Sigmoid colon (tissue), 7 donors: Measurements from ENCODE around the gene P2RX4. TPM values are rescaled to one million over a fixed set of nuclear protein-coding genes. Genes with fewer than 3 reads are reported as not detected.

Experiments
- DNase-seq: peaks from one replicate; pipeline ENCODE4 v3.0.0-alpha.2; 2019
- H3K27ac ChIP-seq, 4 donors: fragments of 200-600 bp; sonication (generic); one replicate each; pipeline ENCODE4 v1.5.1; 2016 to 2019; ENCODE audit warnings: mild to moderate bottlenecking in 1 of 4
- H3K27me3 ChIP-seq, 3 donors: fragments of 200-600 bp; sonication (generic); one replicate each; pipeline ENCODE4 v1.5.1; 2019; ENCODE audit warnings: mild to moderate bottlenecking in 1 of 3
- H3K36me3 ChIP-seq, 4 donors: fragments of 200-600 bp; sonication (generic); one replicate each; pipeline ENCODE4 v1.5.1; 2016 to 2019
- H3K4me1 ChIP-seq, 4 donors: fragments of 200-600 bp; sonication (generic); one replicate each; pipeline ENCODE4 v1.5.1; 2017 to 2019
- H3K4me3 ChIP-seq, 4 donors: fragments of 200-600 bp; sonication (generic); one replicate each; pipeline ENCODE4 v1.5.1; 2017 to 2019; ENCODE audit warnings: mild to moderate bottlenecking in 2 of 4, moderate library complexity in 1 of 4
- H3K9me3 ChIP-seq, 4 donors: fragments of 200-600 bp in 3 of 4; sonication (generic) in 3 of 4; one replicate each; pipeline versions ENCODE4 v1.5.1 to v1.6.1; 2013 to 2019
- CTCF ChIP-seq, 4 experiments: fragments of 450-650 bp in 3 of 4; fragments of 200-600 bp in 1 of 4; IDR thresholded peaks; one replicate each; pipeline ENCODE4 v1.5.1; 2016 to 2019; ENCODE audit warnings: antibody characterized with exemption in 4 of 4, mild to moderate bottlenecking in 3 of 4, moderate library complexity in 2 of 4
- EP300 ChIP-seq, 4 donors: sonication (generic); formaldehyde crosslinking; IDR thresholded peaks; one replicate each; pipeline ENCODE4 v1.6.1; 2017; ENCODE audit warnings: antibody characterized with exemption in 4 of 4
- POLR2A ChIP-seq, 2 donors: fragments of 450-650 bp; IDR thresholded peaks; one replicate each; pipeline ENCODE4 v1.6.1; 2016; ENCODE audit warnings: antibody characterized with exemption in 2 of 2, mild to moderate bottlenecking in 2 of 2, moderate library complexity in 2 of 2
- POLR2AphosphoS5 ChIP-seq, 4 donors: sonication (generic); formaldehyde crosslinking; IDR thresholded peaks; one replicate each; pipeline ENCODE4 v1.6.1; 2017; ENCODE audit warnings: antibody characterized with exemption in 4 of 4
- WGBS, 2 donors: extraction: QIAGEN DNeasy Blood & Tissue Kit; methylation state at CpG; one replicate each; pipeline ENCODE4 v1.1.7; 2013; 5-methylcytosine and 5-hydroxymethylcytosine counted together
- intact Hi-C: fragments of 100-400 bp; cut with DNase I; formaldehyde crosslinking; loops from one replicate; pipeline ENCODE4 v1.15.1; 2023
- polyA plus RNA-seq, 3 donors: library from polyadenylated mRNA; stranded (reverse); fragments of 200-250 nt; gene quantifications; one replicate each; pipeline ENCODE4 v1.2.3, GENCODE V29; 2013
- total RNA-seq, 4 donors: library from RNA; depleted of rRNA; stranded (reverse); fragments of >200 nt; gene quantifications; one replicate each; pipeline ENCODE4 v1.1.0, GENCODE V29; 2016
- donor health status: healthy with polysubstance abuse.
- donor health status: Bipolar disorder and iron deficiency.
- donor health status: healthy.

P2RX4 gene
- total and polyA plus RNA-seq, 7 donors: 26.0 to 84.4 (median 36.9) TPM

GRCh38 chr12:121240062-121240420 is 30.1 kb downstream of the P2RX4 start:
- no peak for TF ChIP-seq POLR2A (IDR thresholded peaks at IDR 0.05)
- no peak for TF ChIP-seq POLR2AphosphoS5 (IDR thresholded peaks at IDR 0.05)
- no peak for TF ChIP-seq CTCF (IDR thresholded peaks at IDR 0.05)
- TF ChIP-seq EP300 (IDR thresholded peaks at IDR 0.05): no peak
- H3K4me1 ChIP-seq: peaks cover 0 to 48% (median 42%) of the 10 kb centered on the region in 4 donors
- H3K36me3 ChIP-seq: peaks cover 0 to 23% (median 2%) of the 10 kb centered on the region in 4 donors
- no peaks in the 10 kb centered on the region for H3K27me3 ChIP-seq
- no peaks in the 10 kb centered on the region for H3K9me3 ChIP-seq
- DNase-seq: no peak
- intact Hi-C loops: no loop called here
- WGBS, 2 donors: 74 to 85% methylated on average over 7 of the region's 7 CpGs
- peak overlapping the region in 3 of 4 donors; percentile 30 to 48 (median 42) for H3K4me3 ChIP-seq
- H3K27ac ChIP-seq: peak overlapping the region in 3 of 4 donors; percentile 72 to 80 (median 76)

GRCh38 chr12:121240484-121241101 is 30.7 kb downstream of the P2RX4 start:
- H3K9me3 ChIP-seq: no peaks in the 10 kb centered on the region
- 45 to 75% methylated on average over 38 of the region's 38 CpGs for WGBS, 2 donors
- H3K27me3 ChIP-seq: no peaks in the 10 kb centered on the region
- peak overlapping the region; percentile 52 to 80 (median 74) for H3K27ac ChIP-seq
- intact Hi-C loops: no loop called here
- peaks cover 0 to 28% (median 2%) of the 10 kb centered on the region in 4 donors for H3K36me3 ChIP-seq
- H3K4me3 ChIP-seq: peak overlapping the region; percentile 6 to 48 (median 36)
- peaks cover 0 to 48% (median 42%) of the 10 kb centered on the region in 4 donors for H3K4me1 ChIP-seq
- peak; percentile 91 for DNase-seq
- TF ChIP-seq POLR2AphosphoS5 (IDR thresholded peaks at IDR 0.05) (peak; percentile 19 to 67 (median 44)), EP300 (IDR thresholded peaks at IDR 0.05) (peak in 2 of 4 donors; percentile 51 to 78), POLR2A (IDR thresholded peaks at IDR 0.05) (no peak), CTCF (IDR thresholded peaks at IDR 0.05) (peak in 1 of 4 experiments; percentile 17)

DNA sequence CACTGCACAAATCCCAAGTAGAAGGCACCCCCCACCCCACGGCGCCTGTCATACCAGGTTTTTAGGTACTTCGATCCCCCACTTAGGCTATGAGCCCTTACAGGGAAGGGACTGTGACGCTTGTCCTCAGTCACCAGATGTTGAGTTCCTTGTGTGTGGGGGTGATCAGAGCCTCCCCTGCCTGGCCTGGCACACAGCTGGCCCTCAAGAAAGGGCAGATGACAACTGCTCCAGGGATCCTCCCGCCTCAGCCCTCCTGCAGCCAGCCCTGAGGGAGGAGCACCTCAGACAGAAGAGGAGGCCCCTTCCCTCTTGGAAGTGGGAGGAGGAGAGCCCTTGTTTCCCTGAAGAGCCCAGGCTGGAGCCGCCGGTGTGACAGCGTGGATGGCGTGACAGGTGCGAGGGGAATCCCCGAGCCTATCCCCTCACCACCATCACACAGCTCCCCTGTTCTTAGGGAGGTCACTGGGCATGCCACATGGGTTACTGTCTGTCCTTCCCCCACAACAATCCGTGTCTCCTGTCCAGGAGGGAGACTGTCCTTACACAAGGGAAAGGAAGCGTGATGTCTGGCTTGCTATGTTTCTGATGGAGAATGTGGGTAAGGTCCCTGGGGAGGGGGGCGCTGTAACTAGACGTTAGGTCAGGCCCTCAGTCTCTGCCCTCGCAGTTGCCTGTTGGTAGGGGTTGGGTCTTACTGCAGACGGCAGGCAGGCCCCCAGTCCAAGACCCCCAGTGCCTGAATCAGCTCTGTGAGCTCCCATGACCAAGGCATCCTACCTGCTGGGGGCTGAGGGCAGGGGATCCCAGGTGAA is 31.4 kb downstream of the P2RX4 start:
- peaks cover 0 to 28% (median 2%) of the 10 kb centered on the region in 4 donors for H3K36me3 ChIP-seq
- 85 to 88% methylated on average over 17 of the region's 17 CpGs for WGBS, 2 donors
- no peak for DNase-seq
- H3K27me3 ChIP-seq: no peaks in the 10 kb centered on the region
- peaks cover 0 to 48% (median 42%) of the 10 kb centered on the region in 4 donors for H3K4me1 ChIP-seq
- TF ChIP-seq POLR2A (IDR thresholded peaks at IDR 0.05): no peak
- no peak for TF ChIP-seq POLR2AphosphoS5 (IDR thresholded peaks at IDR 0.05)
- TF ChIP-seq EP300 (IDR thresholded peaks at IDR 0.05): no peak
- no peak for TF ChIP-seq CTCF (IDR thresholded peaks at IDR 0.05)
- intact Hi-C loops: no loop called here
- no peaks in the 10 kb centered on the region for H3K9me3 ChIP-seq
- peak overlapping the region in 3 of 4 donors; percentile 6 to 48 (median 42) for H3K4me3 ChIP-seq
- H3K27ac ChIP-seq: peak overlapping the region; percentile 52 to 80 (median 74)

DNA sequence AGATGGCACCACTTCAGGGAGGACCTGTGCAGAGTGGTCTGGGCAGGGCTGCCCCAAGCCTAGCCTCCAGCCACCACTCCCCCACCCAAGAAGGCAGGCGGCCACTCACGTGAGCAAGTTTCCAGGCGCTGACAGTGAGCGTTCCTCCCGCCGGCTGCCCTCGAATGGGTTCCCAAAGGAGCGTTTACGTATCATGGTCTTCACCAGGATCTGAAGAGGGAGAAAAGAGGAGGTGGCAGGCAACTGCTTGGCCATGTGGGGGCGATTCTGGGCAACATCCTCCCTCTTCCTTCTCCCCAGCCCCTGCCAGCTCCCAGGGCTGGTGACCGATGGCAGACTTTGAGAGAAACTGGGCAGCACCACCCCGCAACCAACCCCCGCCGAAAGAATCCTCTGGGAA is 35.1 kb downstream of the P2RX4 start:
- TF ChIP-seq CTCF (IDR thresholded peaks at IDR 0.05): no peak
- TF ChIP-seq POLR2AphosphoS5 (IDR thresholded peaks at IDR 0.05): no peak
- no peak for TF ChIP-seq EP300 (IDR thresholded peaks at IDR 0.05)
- TF ChIP-seq POLR2A (IDR thresholded peaks at IDR 0.05): no peak
- no peak overlapping the region for H3K4me3 ChIP-seq
- H3K36me3 ChIP-seq: peaks cover 0 to 61% (median 21%) of the 10 kb centered on the region in 4 donors
- WGBS, 2 donors: 93 to 97% methylated on average over 14 of the region's 14 CpGs
- intact Hi-C loops: no loop called here
- no peaks in the 10 kb centered on the region for H3K27me3 ChIP-seq
- H3K9me3 ChIP-seq: no peaks in the 10 kb centered on the region
- peaks cover 0 to 16% (median 13%) of the 10 kb centered on the region in 4 donors for H3K4me1 ChIP-seq
- DNase-seq: no peak
- H3K27ac ChIP-seq: no peak overlapping the region
